Keratinocyte (primary cell): ENCODE measurements around the gene KCNJ12. TPM values are rescaled to one million over a fixed set of nuclear protein-coding genes. Genes with fewer than 3 reads are reported as not detected.
"Not testable (repeated sequence)": the region's sequence is repeated elsewhere in the genome, so short reads cannot be mapped to it uniquely, and the experiment has no call there.

Experiments
- DNase-seq: peaks from one replicate; pipeline ENCODE4 v3.0.0-alpha.2; 2011; ENCODE audit warnings: low read depth, missing footprints, low spot score
- FAIRE-seq: peaks from 2 replicates; lab custom pipeline; 2011; peaks lifted over from hg19 to GRCh38; lab: Jason Lieb, UNC
- H2AFZ ChIP-seq: 2 replicates; pipeline ENCODE4 v1.6.0; 2012; ENCODE audit warnings: low read length, control low read depth, inconsistent platforms; ENCODE audit not compliant: control insufficient read depth
- H3K27ac ChIP-seq: 2 replicates; pipeline ENCODE4 v1.5.1; 2011; ENCODE audit warnings: low read length; ENCODE audit not compliant: control insufficient read depth, insufficient read depth
- H3K27me3 ChIP-seq: 3 replicates; pipeline ENCODE4 v1.6.0; 2011; ENCODE audit warnings: low read length; ENCODE audit not compliant: control insufficient read depth, insufficient read depth; ENCODE audit errors: extremely low read depth
- H3K36me3 ChIP-seq, 2 experiments: 2 replicates in 1 of 2; 3 replicates in 1 of 2; pipeline ENCODE4 v1.5.1; 2011; ENCODE audit warnings: low read length in 2 of 2, mild to moderate bottlenecking in 1 of 2; ENCODE audit not compliant: control insufficient read depth in 2 of 2, insufficient read depth in 2 of 2; ENCODE audit errors: extremely low read depth in 1 of 2
- H3K4me1 ChIP-seq: 3 replicates; pipeline ENCODE4 v1.5.1; 2011; ENCODE audit warnings: low read length; ENCODE audit not compliant: control insufficient read depth, insufficient read depth; ENCODE audit errors: extremely low read depth
- H3K4me2 ChIP-seq: 3 replicates; pipeline ENCODE4 v1.6.0; 2011; ENCODE audit warnings: low read depth, low read length; ENCODE audit not compliant: control insufficient read depth, insufficient read depth; ENCODE audit errors: extremely low read depth
- H3K4me3 ChIP-seq, 3 experiments: fragments of 200-600 bp in 1 of 3; sonication (generic) in 1 of 3; 2 replicates in 2 of 3; 3 replicates in 1 of 3; pipeline ENCODE4 v1.5.1; 2011 to 2016; ENCODE audit warnings: low read length in 3 of 3, mild to moderate bottlenecking in 3 of 3, control low read depth in 2 of 3, inconsistent platforms in 1 of 3, low read depth in 1 of 3, mixed read lengths in 1 of 3, mixed run types in 1 of 3, moderate library complexity in 1 of 3; ENCODE audit not compliant: control insufficient read depth in 2 of 3, insufficient read depth in 2 of 3; ENCODE audit errors: extremely low read depth in 1 of 3
- H3K79me2 ChIP-seq: 2 replicates; pipeline ENCODE4 v1.6.0; 2012; ENCODE audit warnings: low read length; ENCODE audit not compliant: control insufficient read depth, insufficient read depth
- H3K9ac ChIP-seq: 3 replicates; pipeline ENCODE4 v1.6.0; 2011; ENCODE audit warnings: low read length; ENCODE audit not compliant: control insufficient read depth, insufficient read depth; ENCODE audit errors: extremely low read depth
- H3K9me1 ChIP-seq: 3 replicates; pipeline ENCODE4 v1.6.0; 2011; ENCODE audit warnings: low read length; ENCODE audit not compliant: control insufficient read depth, insufficient read depth; ENCODE audit errors: extremely low read depth
- H3K9me3 ChIP-seq: 2 replicates; pipeline ENCODE4 v1.5.1; 2012; ENCODE audit warnings: low read depth, low read length; ENCODE audit not compliant: control insufficient read depth
- H4K20me1 ChIP-seq: 3 replicates; pipeline ENCODE4 v1.6.0; 2011; ENCODE audit warnings: low read length; ENCODE audit not compliant: control insufficient read depth, insufficient read depth; ENCODE audit errors: extremely low read depth
- EZH2 ChIP-seq: IDR thresholded peaks from one replicate; pipeline ENCODE4 v1.6.1; 2012; ENCODE audit warnings: inconsistent platforms, mild to moderate bottlenecking, low read length, moderate library complexity
- dilution Hi-C: fragments of 300-500 bp; cut with MboI; formaldehyde crosslinking; loops from one replicate; pipeline ENCODE4 v1.7.0; 2020; ENCODE audit warnings: low sequenced_read_pairs; ENCODE audit not compliant: extremely low pct_ligation_motif_present
- polyA plus RNA-seq, 5 experiments: library from polyadenylated mRNA; depleted of rRNA in 3 of 5; stranded (reverse) in 3 of 5; stranded (forward) in 1 of 5; unstranded in 1 of 5; fragments of >200 nt; gene quantifications; 1 replicate in 1 of 5; 2 replicates in 3 of 5; 3 replicates in 1 of 5; pipeline versions ENCODE4 v1.2.1 to v1.2.3, GENCODE V29; 2011 to 2012; ENCODE audit warnings: missing spikeins in 2 of 5, low read depth in 1 of 5, low replicate concordance in 1 of 5
- TF ChIP-seq, protein P1 (sequence below), 3 experiments: IDR thresholded peaks in 1 of 3; conservative IDR thresholded peaks in 1 of 3; optimal IDR thresholded peaks in 1 of 3; 2 replicates in 2 of 3; 3 replicates in 1 of 3; pipeline versions ENCODE3 to v1.5.1; 2011; ENCODE audit warnings: low read length in 3 of 3, mild to moderate bottlenecking in 3 of 3, moderate library complexity in 2 of 3, control low read depth in 1 of 3, inconsistent platforms in 1 of 3; ENCODE audit not compliant: insufficient read depth in 2 of 3; ENCODE audit errors: extremely low read depth in 1 of 3

KCNJ12 gene
- polyA plus RNA-seq, 1 donor (not counting 4 experiments of a cell fraction or from before 2014, with no cell fraction given) = 0.04 TPM

DNA sequence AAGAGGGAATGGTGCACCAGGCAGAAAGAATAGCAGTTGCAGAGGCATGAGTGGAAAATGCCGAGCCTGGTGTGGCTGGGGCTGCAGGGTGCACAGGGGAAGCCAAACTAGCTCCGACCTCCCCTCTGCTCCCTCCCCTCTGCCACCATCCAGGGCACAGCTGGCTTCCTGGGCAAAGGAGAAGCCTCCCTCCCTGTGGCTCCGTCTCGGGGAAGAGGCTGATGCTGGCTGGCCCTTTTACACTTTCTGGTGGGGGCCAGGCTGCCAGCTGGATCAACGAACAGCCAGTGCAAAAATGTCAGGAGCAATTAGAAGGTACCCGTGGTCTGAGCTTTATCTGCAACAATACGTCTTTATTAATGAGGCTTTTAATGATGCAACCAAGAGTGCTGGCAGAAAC lies 37.1 kb upstream of the KCNJ12 start:
- H4K20me1 ChIP-seq = no peaks in the 10 kb centered on the region
- no peak overlapping the region for H3K9ac ChIP-seq
- H3K27ac ChIP-seq = no peak overlapping the region
- no peak for FAIRE-seq
- H2AFZ ChIP-seq = no peak overlapping the region
- dilution Hi-C loops = no loop called here
- no peaks in the 10 kb centered on the region for H3K9me1 ChIP-seq
- no peak overlapping the region for H3K4me3 ChIP-seq
- H3K27me3 ChIP-seq = no peaks in the 10 kb centered on the region
- no peak for DNase-seq
- TF ChIP-seq EZH2 = no peak
- TF ChIP-seq, protein P1, sequence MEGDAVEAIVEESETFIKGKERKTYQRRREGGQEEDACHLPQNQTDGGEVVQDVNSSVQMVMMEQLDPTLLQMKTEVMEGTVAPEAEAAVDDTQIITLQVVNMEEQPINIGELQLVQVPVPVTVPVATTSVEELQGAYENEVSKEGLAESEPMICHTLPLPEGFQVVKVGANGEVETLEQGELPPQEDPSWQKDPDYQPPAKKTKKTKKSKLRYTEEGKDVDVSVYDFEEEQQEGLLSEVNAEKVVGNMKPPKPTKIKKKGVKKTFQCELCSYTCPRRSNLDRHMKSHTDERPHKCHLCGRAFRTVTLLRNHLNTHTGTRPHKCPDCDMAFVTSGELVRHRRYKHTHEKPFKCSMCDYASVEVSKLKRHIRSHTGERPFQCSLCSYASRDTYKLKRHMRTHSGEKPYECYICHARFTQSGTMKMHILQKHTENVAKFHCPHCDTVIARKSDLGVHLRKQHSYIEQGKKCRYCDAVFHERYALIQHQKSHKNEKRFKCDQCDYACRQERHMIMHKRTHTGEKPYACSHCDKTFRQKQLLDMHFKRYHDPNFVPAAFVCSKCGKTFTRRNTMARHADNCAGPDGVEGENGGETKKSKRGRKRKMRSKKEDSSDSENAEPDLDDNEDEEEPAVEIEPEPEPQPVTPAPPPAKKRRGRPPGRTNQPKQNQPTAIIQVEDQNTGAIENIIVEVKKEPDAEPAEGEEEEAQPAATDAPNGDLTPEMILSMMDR (optimal IDR thresholded peaks at IDR 0.05 in 1 of 3, IDR thresholded peaks at IDR 0.05 in 1 of 3, conservative IDR thresholded peaks at IDR 0.05 in 1 of 3; ENCODE audit: extremely low read depth in 1 of 3, insufficient read depth in 2 of 3, low read length in 3 of 3) = no peak
- H3K79me2 ChIP-seq = no peaks in the 10 kb centered on the region
- H3K4me2 ChIP-seq = no peak overlapping the region
- no peaks in the 10 kb centered on the region for H3K9me3 ChIP-seq
- no peaks in the 10 kb centered on the region for H3K4me1 ChIP-seq
- no peaks in the 10 kb centered on the region for H3K36me3 ChIP-seq

DNA sequence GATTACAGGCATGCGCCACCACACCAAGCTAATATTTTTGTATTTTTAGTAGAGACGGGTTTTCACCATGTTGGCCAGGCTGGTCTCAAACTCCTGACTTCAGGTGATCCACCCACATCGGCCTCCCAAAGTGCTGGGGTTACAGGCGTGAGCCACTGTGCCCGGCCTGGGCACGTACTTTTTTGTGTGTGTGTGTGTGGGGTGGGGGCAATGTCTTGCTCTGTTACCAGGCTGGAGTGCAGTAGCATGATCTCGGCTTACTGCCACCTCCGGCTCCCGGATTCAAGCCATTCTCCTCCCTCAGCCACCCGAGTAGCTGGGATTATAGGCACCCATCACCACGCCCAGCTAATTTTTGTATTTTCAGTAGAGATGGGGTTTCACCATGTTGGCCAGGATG lies 36.6 kb upstream of the KCNJ12 start:
- FAIRE-seq, dilution Hi-C loops, H3K27ac ChIP-seq: not testable (repeated sequence)

DNA sequence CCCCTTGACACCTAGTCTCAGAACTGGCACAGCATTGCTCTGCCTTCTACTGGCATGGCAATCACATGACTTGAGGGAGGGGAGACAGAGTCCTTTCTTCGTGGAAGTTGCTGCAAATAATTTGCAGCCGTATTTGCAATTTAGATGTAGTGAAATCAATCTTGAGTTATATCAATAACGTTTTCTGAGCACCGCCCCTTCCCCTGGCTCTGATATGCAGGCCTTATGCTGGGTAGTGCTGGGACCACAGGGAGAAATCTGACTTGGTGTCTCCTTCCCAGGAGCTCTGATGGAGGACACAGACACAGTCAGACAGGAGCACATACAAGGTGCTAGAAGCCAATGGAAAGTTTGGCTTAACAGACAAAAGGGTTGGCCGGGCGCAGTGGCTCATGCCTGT lies 35.8 kb upstream of the KCNJ12 start:
- H3K4me2 ChIP-seq, H3K27me3 ChIP-seq, dilution Hi-C loops, H3K4me1 ChIP-seq, H3K36me3 ChIP-seq, H3K27ac ChIP-seq, H3K9ac ChIP-seq, H3K4me3 ChIP-seq, H3K9me3 ChIP-seq, H3K9me1 ChIP-seq, DNase-seq, H2AFZ ChIP-seq, H3K79me2 ChIP-seq, FAIRE-seq, H4K20me1 ChIP-seq: not testable (repeated sequence)

More for the DNA sequence above, 36.6 kb upstream of the KCNJ12 start:
- not testable (repeated sequence) for H3K36me3 ChIP-seq, H3K9ac ChIP-seq, H3K9me1 ChIP-seq, DNase-seq, H2AFZ ChIP-seq, H3K4me1 ChIP-seq, H3K4me3 ChIP-seq, H3K4me2 ChIP-seq, H3K79me2 ChIP-seq, H3K9me3 ChIP-seq, H4K20me1 ChIP-seq, H3K27me3 ChIP-seq

DNA sequence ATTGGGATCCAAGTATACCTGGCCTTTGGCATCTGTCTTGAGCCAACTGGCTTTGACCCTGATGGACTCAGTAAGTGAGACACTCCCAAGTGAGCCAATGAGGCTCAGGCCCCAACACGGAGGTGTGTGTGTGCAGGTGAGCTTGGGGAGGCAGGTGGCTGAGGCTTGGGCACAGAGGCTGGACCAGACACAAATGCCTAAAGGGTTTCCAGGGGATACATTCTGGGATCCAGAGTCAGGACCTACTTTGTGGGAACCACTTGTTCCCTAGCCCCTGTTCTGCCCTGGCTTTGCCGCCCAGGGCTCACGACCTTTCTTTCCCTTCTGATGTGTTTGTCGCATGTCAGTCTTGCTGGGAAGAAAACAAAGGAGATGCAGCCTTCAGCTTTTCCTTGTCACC lies 34.9 kb upstream of the KCNJ12 start:
- H3K79me2 ChIP-seq, H3K36me3 ChIP-seq, H3K9ac ChIP-seq, H3K4me2 ChIP-seq, H4K20me1 ChIP-seq, dilution Hi-C loops, DNase-seq, H2AFZ ChIP-seq, H3K9me1 ChIP-seq, H3K9me3 ChIP-seq, FAIRE-seq, H3K27me3 ChIP-seq, H3K4me1 ChIP-seq, H3K27ac ChIP-seq, H3K4me3 ChIP-seq: not testable (repeated sequence)
